T-helper 2 cell (primary cell): Measurements from ENCODE around the gene ST3GAL2.
"Not testable (repeated sequence)": the region's sequence is repeated elsewhere in the genome, so short reads cannot be mapped to it uniquely, and the experiment has no call there.

Experiments
- DNase-seq, 5 experiments: peaks; one replicate each; pipeline versions ENCODE4 v3.0.0 to v3.0.0-alpha.2; 2012 to 2022

Gene ST3GAL2

GRCh38 chr16:70413572-70413971 lies 25.3 kb downstream of the ST3GAL2 start:
- not testable (repeated sequence) for DNase-seq

GRCh38 chr16:70412385-70412784 lies 26.5 kb downstream of the ST3GAL2 start:
- DNase-seq = no peak

- no peak for DNase-seq
These were observed 28.2 kb downstream of the ST3GAL2 start for GRCh38 chr16:70410734-70411133.

- no peak for DNase-seq
These were observed 31.1 kb downstream of the ST3GAL2 start for GRCh38 chr16:70407811-70408274.

- not testable (repeated sequence) for DNase-seq
These were observed 32.8 kb downstream of the ST3GAL2 start for GRCh38 chr16:70406104-70406503.

GRCh38 chr16:70402916-70403659 lies 35.8 kb downstream of the ST3GAL2 start:
- DNase-seq = no peak

GRCh38 chr16:70399951-70400350 lies 38.9 kb downstream of the ST3GAL2 start:
- DNase-seq = no peak

- DNase-seq = no peak
These were observed 39.5 kb downstream of the ST3GAL2 start for GRCh38 chr16:70399381-70399780.

- DNase-seq = no peak
These were observed 40.6 kb downstream of the ST3GAL2 start for GRCh38 chr16:70398177-70398743.

GRCh38 chr16:70396246-70396904 lies 42.5 kb downstream of the ST3GAL2 start:
- no peak for DNase-seq

- peak; percentile 27 to 57 (median 37) for DNase-seq
These were observed 43.5 kb downstream of the ST3GAL2 start for GRCh38 chr16:70395345-70395901.

GRCh38 chr16:70394853-70395252 lies 44.0 kb downstream of the ST3GAL2 start:
- no peak for DNase-seq

- no peak for DNase-seq
These were observed 45.2 kb downstream of the ST3GAL2 start for GRCh38 chr16:70393662-70394061.

GRCh38 chr16:70392606-70393005 lies 46.3 kb downstream of the ST3GAL2 start:
- no peak for DNase-seq

- DNase-seq = no peak
These were observed 46.9 kb downstream of the ST3GAL2 start for GRCh38 chr16:70391881-70392481.

GRCh38 chr16:70391446-70391845 lies 47.5 kb downstream of the ST3GAL2 start:
- DNase-seq = no peak

GRCh38 chr16:70390774-70391173 lies 48.1 kb downstream of the ST3GAL2 start:
- DNase-seq = no peak

- no peak for DNase-seq
These were observed 50.8 kb downstream of the ST3GAL2 start for GRCh38 chr16:70388006-70388680.

- not testable (repeated sequence) for DNase-seq
These were observed 52.5 kb downstream of the ST3GAL2 start for GRCh38 chr16:70386289-70386986.

- no peak for DNase-seq
These were observed 55.4 kb downstream of the ST3GAL2 start for GRCh38 chr16:70383421-70383960.

GRCh38 chr16:70381604-70382342 lies 57.1 kb downstream of the ST3GAL2 start:
- DNase-seq = no peak
